GM12878 (cell line): ENCODE results near the gene STK10. TPM values are rescaled to one million over a fixed set of nuclear protein-coding genes. Genes with fewer than 3 reads are reported as not detected.

ENCODE experiments used
- ATAC-seq: fragments of 200-7000 bp; cut with Tn5 transposase; 3 replicates; pipeline ENCODE4 v1.9.1; 2020; ENCODE audit warnings: mild to moderate bottlenecking, moderate library complexity
- BruUV-seq: library from RNA; stranded (reverse); fragments of 400-500 nt; replicated peaks from 2 replicates; lab custom pipeline; 2021; lab: Mats Ljungman, UMichigan
- CTCF ChIA-PET: fragments of 300-600 bp; sonication (Branson Sonifier 250); formaldehyde crosslinking; extraction: SDS; loops from one replicate; lab custom pipeline; 2021; ENCODE audit warnings: inconsistent platforms; lab: Yijun Ruan, JAX
- POLR2A ChIA-PET: fragments of 350-600 bp; formaldehyde crosslinking; extraction: SDS; loops from one replicate; lab custom pipeline; 2021; ENCODE audit warnings: inconsistent platforms; lab: Charles Lee
- RAD21 ChIA-PET: fragments of 300-600 bp; sonication (Branson Sonifier 250); formaldehyde crosslinking; loops from one replicate; lab custom pipeline; 2023; ENCODE audit warnings: antibody characterized with exemption; ENCODE audit not compliant: unreplicated experiment; lab: Charles Lee
- SMC1A ChIA-PET: fragments of 300-600 bp; sonication (Branson Sonifier 250); formaldehyde crosslinking; loops from one replicate; lab custom pipeline; 2023; ENCODE audit not compliant: unreplicated experiment, uncharacterized antibody; lab: Charles Lee
- DNase-seq: peaks from one replicate; pipeline ENCODE4 v3.0.0-alpha.2; 2011; ENCODE audit warnings: low read depth, low spot score
- FAIRE-seq: peaks from 3 replicates; lab custom pipeline; 2011; peaks lifted over from hg19 to GRCh38; lab: Jason Lieb, UNC
- H2AFZ ChIP-seq: 2 replicates; pipeline ENCODE4 v1.6.0; 2011; ENCODE audit warnings: low read depth, low read length, control low read depth; ENCODE audit not compliant: control insufficient read depth
- H3K27ac ChIP-seq: 2 replicates; pipeline ENCODE4 v1.5.1; 2011; ENCODE audit warnings: control low read depth; ENCODE audit not compliant: control insufficient read depth, insufficient read depth
- H3K27me3 ChIP-seq, 2 experiments: replicated peaks in 1 of 2; 2 replicates each; pipeline versions ENCODE4 v1.6.0 to v1.6.1; 2011; ENCODE audit warnings: low read length in 1 of 2; ENCODE audit not compliant: control insufficient read depth in 2 of 2, insufficient read depth in 2 of 2
- H3K36me3 ChIP-seq, 2 experiments: 2 replicates each; pipeline ENCODE4 v1.5.1; 2011; ENCODE audit warnings: low read length in 1 of 2; ENCODE audit not compliant: control insufficient read depth in 2 of 2, insufficient read depth in 2 of 2
- H3K4me1 ChIP-seq: 2 replicates; pipeline ENCODE4 v1.6.1; 2011; ENCODE audit warnings: mild to moderate bottlenecking, low read length, moderate library complexity, mixed read lengths; ENCODE audit not compliant: control insufficient read depth, insufficient read depth
- H3K4me2 ChIP-seq: 2 replicates; pipeline ENCODE4 v1.6.0; 2011; ENCODE audit warnings: control low read depth; ENCODE audit not compliant: control insufficient read depth, insufficient read depth
- H3K4me3 ChIP-seq: fragments of 200-600 bp; sonication (generic); 2 replicates; pipeline ENCODE4 v1.5.1; 2016
- H3K79me2 ChIP-seq: 2 replicates; pipeline ENCODE4 v1.6.0; 2011; ENCODE audit warnings: low read length; ENCODE audit not compliant: control insufficient read depth, insufficient read depth
- H3K9ac ChIP-seq: 2 replicates; pipeline ENCODE4 v1.8.0; 2011; ENCODE audit warnings: low read length, control low read depth, mixed read lengths; ENCODE audit not compliant: control insufficient read depth, insufficient read depth
- H3K9me3 ChIP-seq: replicated peaks from 3 replicates; pipeline ENCODE4 v1.5.1; 2011; ENCODE audit warnings: mild to moderate bottlenecking, low read length; ENCODE audit not compliant: control insufficient read depth, insufficient read depth
- H4K20me1 ChIP-seq: 2 replicates; pipeline ENCODE4 v1.6.0; 2011; ENCODE audit not compliant: control insufficient read depth, insufficient read depth
- ATF7 ChIP-seq: fragments of 450-650 bp; IDR thresholded peaks from 2 replicates; pipeline ENCODE4 v1.6.1; 2016; ENCODE audit warnings: low read depth, mild to moderate bottlenecking
- FOXK2 ChIP-seq: fragments of 450-650 bp; IDR thresholded peaks from 2 replicates; pipeline ENCODE4 v1.6.1; 2017; ENCODE audit warnings: mild to moderate bottlenecking, moderate library complexity
- FOXM1 ChIP-seq: IDR thresholded peaks from 2 replicates; pipeline ENCODE4 v1.6.1; 2012; ENCODE audit warnings: low read depth, mild to moderate bottlenecking, inconsistent platforms, low read length, moderate library complexity
- POLR2A ChIP-seq: IDR thresholded peaks from 2 replicates; pipeline ENCODE4 v1.6.1; 2011; ENCODE audit warnings: low read depth, mild to moderate bottlenecking, low read length
- POLR2AphosphoS5 ChIP-seq: IDR thresholded peaks from 2 replicates; pipeline ENCODE4 v1.6.1; 2011; ENCODE audit warnings: mild to moderate bottlenecking, low read length, inconsistent platforms
- PRDM15 ChIP-seq: fragments of 450-650 bp; formaldehyde crosslinking; IDR thresholded peaks from 2 replicates; pipeline ENCODE4 v1.4.0; 2020; ENCODE audit warnings: mild to moderate bottlenecking, moderate library complexity
- RCOR1 ChIP-seq: conservative IDR thresholded peaks from 2 replicates; pipeline ENCODE4 v1.6.1; 2012; ENCODE audit warnings: low read depth, low read length, improper control_type of control experiment
- WGBS: methylation state at CpG from one replicate; pipeline ENCODE4 v1.1.6; 2016; ENCODE audit warnings: low lambda C conversion rate; ENCODE audit not compliant: insufficient replicate concordance, insufficient coverage; ENCODE audit errors: missing lambda C conversion rate; 5-methylcytosine and 5-hydroxymethylcytosine counted together
- in situ Hi-C: fragments of 300-500 bp; cut with MboI; formaldehyde crosslinking; loops from 9 replicates; pipeline ENCODE4 v1.14.3; 2018; ENCODE audit warnings: mixed read lengths
- intact Hi-C: fragments of 100-400 bp; cut with micrococcal nuclease; formaldehyde crosslinking; loops from one replicate; pipeline ENCODE4 v1.14.2; 2022; ENCODE audit not compliant: unreplicated experiment
- polyA plus RNA-seq, 11 experiments: library from polyadenylated mRNA; depleted of rRNA in 4 of 11; unstranded in 6 of 11; stranded (reverse) in 5 of 11; fragments of >200 nt; fragmentation: Nextera tagmentation in 4 of 11; fragmentation: Illumina TruSeq in 1 of 11; extraction: Ambion mirVana in 4 of 11; extraction: Trizol in 1 of 11; gene quantifications; 1 replicate in 1 of 11; 2 replicates in 10 of 11; pipeline versions ENCODE4 v1.2.1 to v1.2.3, GENCODE V29; 2011 to 2016; ENCODE audit warnings: inconsistent platforms in 2 of 11, missing spikeins in 2 of 11, low read depth in 1 of 11
- total RNA-seq, 4 experiments: library from RNA; depleted of rRNA in 3 of 4; stranded (reverse); fragments of >200 nt in 3 of 4; fragmentation: Illumina TruSeq in 1 of 4; extraction: Trizol in 1 of 4; gene quantifications; 2 replicates each; pipeline versions ENCODE4 v1.2.1 to v1.2.3, GENCODE V29; 2013 to 2021
- TF ChIP-seq, protein P1 (sequence below): fragments of 450-650 bp; IDR thresholded peaks from 2 replicates; pipeline ENCODE4 v1.6.1; 2017; ENCODE audit warnings: borderline replicate concordance

The STK10 gene
- total and polyA plus RNA-seq, 10 of the 15 experiments (the other 5 are each of a cell fraction or from before 2014, with no cell fraction given): 14.2 to 96.4 (median 50.6) TPM

- BruUV-seq: TSS peak; percentile 54
- H3K4me1 ChIP-seq: no peaks in the 10 kb centered on the region
- intact Hi-C loops (no loop called here), in situ Hi-C loops (no loop called here)
- TF ChIP-seq ATF7: no peak
- TF ChIP-seq POLR2A: peak; percentile 30; the same call in 1 of the 2 replicates
- TF ChIP-seq, all 136 proteins: peak for 1
- H3K9ac ChIP-seq: no peak overlapping the region
- H3K4me3 ChIP-seq: no peak overlapping the region
- H4K20me1 ChIP-seq: no peaks in the 10 kb centered on the region
- CTCF ChIA-PET: interaction anchor here (1.1 kb wide), 1 partner anchor 98 kb away, joined by 3 read pairs; no protein-coding TSS in a partner anchor
- no peaks in the 10 kb centered on the region for H3K79me2 ChIP-seq
- DNase-seq (no peak), FAIRE-seq (no peak), ATAC-seq (no peak)
- 92% methylated on average over 10 of the region's 10 CpGs for WGBS
- RAD21 ChIA-PET: no interaction called here
- H3K36me3 ChIP-seq: peaks cover 15 to 36% of the 10 kb centered on the region in 2 experiments
- SMC1A ChIA-PET: no interaction called here
- H3K9me3 ChIP-seq: no peaks in the 10 kb centered on the region
- POLR2A ChIA-PET: interaction anchor here (0.6 kb wide), 2 partner anchors 10 to 28 kb away, joined by 3 read pairs; no protein-coding TSS in a partner anchor
- H2AFZ ChIP-seq: no peak overlapping the region
- no peak overlapping the region for H3K27ac ChIP-seq
- H3K4me2 ChIP-seq: no peak overlapping the region
- no peaks in the 10 kb centered on the region for H3K27me3 ChIP-seq
Observed at GRCh38 chr5:172090976-172091547, 97.0 kb downstream of the STK10 start.

GRCh38 chr5:172089298-172090117 is 98.5 kb downstream of the STK10 start:
- 93% methylated on average over 7 of the region's 7 CpGs for WGBS
- H3K9ac ChIP-seq: no peak overlapping the region
- DNase-seq: no peak
- H3K27ac ChIP-seq: no peak overlapping the region
- H3K9me3 ChIP-seq: no peaks in the 10 kb centered on the region
- ChIA-PET CTCF (interaction anchor here (0.9 to 1.0 kb wide), 2 partner anchors 30 to 83 kb away, joined by 3 to 4 read pairs; partner anchors contain the start of gene FBXW11), RAD21 (no interaction called here), POLR2A (no interaction called here), SMC1A (interaction anchor here (0.8 kb wide), 1 partner anchor 106 kb away, joined by 3 read pairs; no protein-coding TSS in a partner anchor)
- no peak for ATAC-seq
- no peaks in the 10 kb centered on the region for H3K4me1 ChIP-seq
- H3K79me2 ChIP-seq: no peaks in the 10 kb centered on the region
- no peak overlapping the region for H2AFZ ChIP-seq
- in situ Hi-C loops (no loop called here), intact Hi-C loops (no loop called here)
- H3K36me3 ChIP-seq: peaks cover 12 to 27% of the 10 kb centered on the region in 2 experiments
- FAIRE-seq: peak; percentile 31
- no peak overlapping the region for H3K4me2 ChIP-seq
- TSS peak; percentile 45 for BruUV-seq
- no peaks in the 10 kb centered on the region for H4K20me1 ChIP-seq
- H3K27me3 ChIP-seq: no peaks in the 10 kb centered on the region
- H3K4me3 ChIP-seq: no peak overlapping the region
- TF ChIP-seq FOXM1 (no peak), PRDM15 (CRISPR knock-in tag) (no peak), POLR2AphosphoS5 (0 out of 2 replicates have a peak, but pooled peaks have one; percentile 29), FOXK2 (0 out of 2 replicates have a peak, but pooled peaks have one; percentile 7), RCOR1 (no peak)
- TF ChIP-seq, protein P1, sequence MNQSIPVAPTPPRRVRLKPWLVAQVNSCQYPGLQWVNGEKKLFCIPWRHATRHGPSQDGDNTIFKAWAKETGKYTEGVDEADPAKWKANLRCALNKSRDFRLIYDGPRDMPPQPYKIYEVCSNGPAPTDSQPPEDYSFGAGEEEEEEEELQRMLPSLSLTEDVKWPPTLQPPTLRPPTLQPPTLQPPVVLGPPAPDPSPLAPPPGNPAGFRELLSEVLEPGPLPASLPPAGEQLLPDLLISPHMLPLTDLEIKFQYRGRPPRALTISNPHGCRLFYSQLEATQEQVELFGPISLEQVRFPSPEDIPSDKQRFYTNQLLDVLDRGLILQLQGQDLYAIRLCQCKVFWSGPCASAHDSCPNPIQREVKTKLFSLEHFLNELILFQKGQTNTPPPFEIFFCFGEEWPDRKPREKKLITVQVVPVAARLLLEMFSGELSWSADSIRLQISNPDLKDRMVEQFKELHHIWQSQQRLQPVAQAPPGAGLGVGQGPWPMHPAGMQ: no peak
